Embryonic facial prominence (tissue), 1 donor: ENCODE results near the gene DNAJB6.
"Not testable (repeated sequence)": the region's sequence is repeated elsewhere in the genome, so short reads cannot be mapped to it uniquely, and the experiment has no call there.

Source experiments
- DNase-seq: peaks from one replicate; pipeline ENCODE4 v3.0.0-alpha.2; 2016; ENCODE audit errors: extremely low spot score

DNAJB6 gene

GRCh38 chr7:157323401-157323800, 13.4 kb upstream of the DNAJB6 start:
- no peak for DNase-seq

DNA sequence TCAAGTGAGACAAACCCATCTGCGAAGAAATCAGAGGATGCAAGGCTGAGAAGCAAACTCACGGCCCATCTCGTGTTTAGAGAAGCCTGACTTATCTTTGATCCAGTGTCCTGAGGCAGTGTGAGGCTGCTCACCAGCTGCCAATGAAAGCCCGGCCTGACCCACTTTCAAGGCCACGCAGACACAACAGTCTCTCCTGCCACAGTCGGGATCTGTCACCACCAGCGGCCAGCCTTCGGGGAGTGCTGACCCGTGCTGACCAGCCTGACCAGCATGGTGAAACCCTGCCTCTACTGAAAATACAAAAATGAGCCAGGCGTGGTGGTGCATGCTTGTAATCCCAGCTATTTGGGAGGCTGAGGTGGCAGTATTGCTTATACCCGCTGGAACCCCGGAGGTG, 7.4 kb upstream of the DNAJB6 start:
- no peak for DNase-seq

DNA sequence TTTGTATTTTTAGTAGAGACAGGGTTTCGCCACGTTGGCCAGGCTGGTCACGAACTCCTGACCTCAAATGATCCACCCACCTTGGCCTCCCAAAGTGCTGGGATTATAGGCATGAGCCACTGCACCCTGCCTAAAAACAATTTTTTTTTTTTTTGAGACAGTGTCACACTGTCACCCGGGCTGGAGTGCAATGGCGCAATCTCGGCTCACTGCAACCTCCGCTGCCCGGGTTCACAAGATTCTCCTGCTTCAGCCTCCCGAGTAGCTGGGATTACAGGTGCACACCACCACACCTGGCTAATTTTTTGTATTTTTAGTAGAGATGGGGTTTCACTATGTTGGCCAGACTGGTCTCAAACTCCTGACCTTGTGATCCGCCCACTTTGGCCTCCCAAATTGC, 6.2 kb upstream of the DNAJB6 start:
- not testable (repeated sequence) for DNase-seq

DNA sequence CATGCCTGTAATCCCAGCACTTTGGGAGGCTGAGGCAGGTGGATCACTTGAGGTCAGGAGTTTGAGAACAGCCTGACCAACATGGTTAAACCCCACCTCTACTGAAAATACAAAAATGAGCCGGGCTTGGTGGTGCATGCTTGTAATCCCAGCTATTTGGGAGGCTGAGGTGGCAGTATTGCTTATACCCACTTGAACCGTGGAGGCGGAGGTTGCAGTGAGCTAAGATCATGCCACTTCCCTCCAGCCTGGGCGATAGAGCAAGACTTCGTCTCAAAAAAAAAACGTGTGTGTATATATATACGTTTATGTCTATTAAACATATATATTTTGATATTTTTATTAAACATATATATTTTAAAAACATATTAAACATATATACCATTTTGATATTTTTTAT, 5.8 kb upstream of the DNAJB6 start:
- DNase-seq = not testable (repeated sequence)

DNA sequence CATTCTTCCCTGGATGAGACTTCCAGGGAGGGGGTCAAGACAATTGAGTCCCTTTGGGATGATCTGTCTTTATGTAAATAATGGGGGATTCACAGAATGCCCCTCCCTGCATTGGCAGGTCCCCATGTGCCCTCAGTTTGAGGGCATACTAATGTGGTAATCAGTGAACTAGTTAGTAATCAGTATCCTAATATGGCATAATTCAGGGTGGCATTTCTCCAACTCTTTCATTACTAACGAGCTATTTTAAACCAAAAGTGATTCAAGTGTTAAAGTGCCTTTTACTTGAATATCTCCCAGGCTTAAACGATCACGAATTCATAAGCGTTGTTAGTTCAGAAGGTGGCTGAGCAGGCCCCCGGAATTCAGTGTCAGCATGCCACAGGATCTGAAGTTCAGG, 1.6 kb upstream of the DNAJB6 start:
- DNase-seq = no peak

GRCh38 chr7:157335991-157336382, 817 bp upstream of the DNAJB6 start:
- no peak for DNase-seq

DNA sequence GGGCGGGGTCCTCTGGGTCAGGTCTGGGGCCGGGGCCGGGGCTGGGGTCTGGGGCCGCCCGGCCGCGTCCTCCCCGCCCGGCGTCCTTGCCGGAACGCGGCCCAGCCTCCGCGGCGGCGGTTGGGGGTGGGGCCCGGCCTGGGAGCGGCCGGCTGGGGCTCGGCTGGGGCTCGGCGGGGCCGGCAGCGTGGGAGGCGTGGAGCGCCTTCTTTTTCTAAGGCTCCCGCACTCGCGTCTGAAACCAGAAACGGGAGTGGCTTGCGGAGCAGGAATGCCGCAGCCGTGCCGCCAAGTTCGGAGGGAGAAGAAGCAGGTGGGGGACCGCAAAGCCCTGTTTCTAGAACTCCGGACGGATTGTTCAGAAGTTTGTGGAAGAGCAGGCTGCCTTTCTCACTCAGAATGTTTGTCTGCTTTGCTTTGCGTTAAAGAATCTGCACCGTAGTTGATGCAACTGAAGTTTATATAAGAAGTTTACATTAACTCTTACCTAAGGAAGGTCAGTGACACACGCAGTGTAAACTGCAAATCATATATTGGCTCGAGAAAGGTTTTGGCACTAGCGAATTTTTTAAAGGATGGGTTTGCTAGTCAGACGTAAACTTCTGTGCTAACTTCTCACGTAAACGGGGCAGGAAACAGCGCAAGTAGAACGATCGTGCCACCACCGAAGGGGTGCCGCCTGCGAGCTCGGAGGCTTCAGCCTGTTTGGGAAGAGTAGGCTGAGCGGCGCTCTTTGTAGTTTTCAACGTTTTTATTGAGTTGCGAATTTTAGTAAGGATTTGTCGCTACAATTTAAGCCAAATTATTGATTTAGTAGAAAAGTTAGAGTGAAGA, 729 bp downstream of the DNAJB6 start:
- DNase-seq = peak; percentile 43

DNA sequence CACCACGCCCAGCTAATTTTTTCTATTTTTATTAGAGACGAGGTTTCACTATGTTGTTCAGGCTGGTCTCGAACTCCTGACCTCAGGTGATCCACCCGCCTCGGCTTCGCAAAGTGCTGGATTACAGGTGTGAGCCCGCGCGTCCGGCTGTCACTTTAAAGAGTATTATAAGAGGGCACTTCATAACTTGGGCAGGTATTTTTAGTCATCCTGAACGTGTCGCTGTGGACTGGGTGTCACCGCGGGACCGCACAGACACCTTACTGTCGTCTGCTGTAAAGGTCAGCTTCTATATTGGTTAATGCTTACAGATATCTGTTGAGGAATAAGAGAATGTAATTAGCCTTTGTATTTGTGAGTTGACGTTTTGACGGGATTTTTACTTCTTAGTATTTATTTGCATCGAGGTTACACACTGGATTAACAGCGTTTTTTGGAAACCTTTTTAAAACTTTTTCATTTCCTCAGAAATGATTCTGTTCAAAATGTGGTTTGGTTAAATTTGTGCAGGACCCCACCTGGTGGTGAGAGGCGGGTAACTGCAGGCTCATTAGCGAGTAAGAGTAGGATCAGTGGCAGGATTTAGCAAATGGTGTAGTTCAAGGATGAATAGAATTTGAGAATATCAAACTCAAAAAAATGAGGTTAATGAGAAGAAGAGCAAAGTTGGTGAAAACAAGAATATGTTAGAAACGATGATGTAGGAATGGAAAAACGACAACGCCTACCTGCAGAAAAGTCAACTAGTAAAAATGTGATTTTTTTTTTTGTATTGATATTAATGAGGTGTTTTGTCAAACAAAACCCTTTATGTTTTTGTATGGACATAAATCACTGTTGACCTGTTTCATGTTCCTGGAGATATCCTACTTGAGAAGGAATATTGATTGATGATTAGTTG, 3.2 kb downstream of the DNAJB6 start:
- DNase-seq = peak; percentile 47

DNA sequence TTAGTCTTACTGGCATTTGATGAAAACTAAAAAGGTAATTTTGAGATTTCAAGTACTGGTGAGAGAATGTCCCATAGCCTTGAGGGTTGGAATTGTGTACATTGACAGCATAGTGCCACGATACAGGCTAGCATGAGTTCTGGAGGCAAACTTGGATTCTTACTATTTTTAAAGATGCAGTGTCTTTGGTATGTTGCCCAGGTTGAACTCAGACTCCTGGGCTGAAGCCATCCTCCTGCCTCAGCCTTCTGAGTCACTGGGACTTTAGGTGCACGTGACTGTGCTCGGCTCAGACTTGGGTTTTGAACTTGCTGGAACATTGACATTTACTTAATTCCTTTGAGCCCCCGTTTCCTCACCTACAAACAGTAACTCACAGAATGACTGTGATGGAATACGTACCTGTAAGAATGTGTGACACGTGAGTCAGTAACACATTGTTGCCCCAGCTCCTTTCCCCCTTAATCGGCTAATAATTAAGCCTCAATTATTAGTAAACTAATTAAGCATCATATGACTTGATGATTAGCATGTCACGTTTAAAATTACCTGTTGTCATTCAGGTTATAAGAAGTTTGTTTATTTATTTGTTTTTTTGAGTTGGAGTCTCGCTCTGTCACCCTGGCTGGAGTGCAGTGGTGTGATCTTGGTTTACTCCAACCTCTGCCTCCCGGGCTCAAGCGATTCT, 10.6 kb downstream of the DNAJB6 start:
- no peak for DNase-seq

DNA sequence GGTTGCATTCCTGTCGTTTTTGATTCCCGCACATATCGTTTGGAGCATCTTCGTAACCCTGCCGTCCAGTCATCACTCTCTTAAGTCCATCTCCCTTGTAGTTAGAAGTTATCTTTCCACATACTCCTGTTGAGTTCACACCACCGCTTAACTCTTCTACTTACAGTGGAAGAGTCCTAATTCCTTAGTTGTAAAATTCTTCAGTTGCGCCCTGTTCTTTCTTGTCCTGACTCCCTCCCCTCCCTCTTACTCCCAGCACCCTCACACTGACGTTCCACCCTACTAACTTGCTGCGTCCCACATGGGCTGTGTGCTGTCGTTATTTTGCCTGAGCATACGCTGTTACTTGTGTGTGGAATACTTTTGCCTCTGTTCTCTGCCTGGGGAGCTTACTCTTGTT, 11.7 kb downstream of the DNAJB6 start:
- no peak for DNase-seq

GRCh38 chr7:157352516-157352915, 15.7 kb downstream of the DNAJB6 start:
- no peak for DNase-seq

DNA sequence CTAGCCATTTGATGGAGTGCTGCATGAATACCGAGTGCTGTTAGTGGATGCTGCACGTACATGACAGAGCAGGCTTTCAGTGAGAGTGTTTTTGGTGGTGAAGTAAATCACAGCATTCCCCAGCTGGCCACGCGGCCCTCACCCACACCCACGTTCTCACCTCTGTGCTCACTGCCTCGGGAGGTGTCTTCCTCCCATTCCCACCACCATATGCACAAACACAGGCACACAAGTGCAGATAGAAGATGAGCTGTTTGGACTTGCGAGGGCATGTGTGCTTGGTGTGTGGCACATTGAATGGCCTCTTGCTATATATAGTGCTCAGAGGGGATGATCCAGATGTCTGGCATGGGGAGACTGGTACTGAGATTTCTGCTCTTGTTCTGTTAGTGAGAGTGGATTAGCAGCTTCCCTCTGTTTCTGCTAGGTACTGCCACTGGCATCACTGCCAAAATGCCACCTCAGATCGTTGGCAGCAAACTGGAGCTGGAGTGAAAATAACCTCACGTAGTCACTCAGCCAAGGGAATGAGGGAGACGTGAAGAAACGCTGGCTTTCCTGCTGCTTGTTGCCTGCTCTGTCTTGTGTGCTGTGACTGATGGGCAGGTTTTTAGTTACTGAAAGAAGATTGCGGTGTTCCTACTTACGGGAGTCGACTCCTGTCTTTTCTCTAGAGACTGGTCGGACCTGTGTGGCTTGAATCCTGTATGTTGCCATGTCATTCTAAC, 19.1 kb downstream of the DNAJB6 start:
- peak; percentile 27 for DNase-seq

DNA sequence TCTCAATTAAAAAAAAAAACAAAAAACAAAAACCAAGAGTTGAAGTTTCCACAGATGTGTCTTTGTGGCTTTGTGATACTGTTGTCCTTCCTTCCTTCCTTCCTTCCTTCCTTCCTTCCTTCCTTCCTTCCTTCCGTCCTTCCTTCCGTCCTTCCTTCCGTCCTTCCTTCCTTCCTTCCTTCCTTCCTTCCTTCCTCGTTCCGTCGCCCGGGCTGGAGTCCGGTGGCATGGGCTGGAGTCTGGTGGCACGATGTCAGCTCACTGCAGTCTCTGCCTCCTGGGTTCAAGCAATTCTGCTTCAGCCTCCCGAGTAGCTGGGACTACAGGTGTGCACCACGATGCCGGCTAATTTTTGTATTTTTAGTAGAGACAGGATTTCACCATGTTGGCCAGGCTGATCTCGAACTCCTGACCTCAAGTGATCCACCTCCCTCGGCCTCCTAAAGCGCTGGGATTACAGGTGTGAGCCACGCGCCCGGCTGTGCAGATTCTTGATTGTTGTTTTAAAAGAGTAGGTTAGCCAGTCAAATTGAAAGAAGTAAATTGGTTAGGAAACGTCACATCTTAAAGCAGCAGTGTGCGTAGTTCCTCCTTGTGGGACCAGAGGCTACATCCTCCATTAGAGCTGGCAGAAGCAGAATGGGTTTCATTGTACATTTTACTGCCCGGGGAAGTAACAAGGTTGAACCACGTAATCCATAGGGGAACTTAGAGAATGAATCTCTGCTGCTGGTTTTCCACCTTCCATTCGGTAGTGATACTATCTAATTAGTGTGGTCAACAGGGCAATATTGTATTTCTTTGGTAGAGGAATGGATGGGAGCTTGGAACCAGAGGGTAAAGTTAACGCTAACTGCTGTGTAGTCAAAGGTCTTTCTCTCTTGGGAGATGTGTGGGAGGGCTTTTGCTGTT, 20.6 kb downstream of the DNAJB6 start:
- DNase-seq = no peak

DNA sequence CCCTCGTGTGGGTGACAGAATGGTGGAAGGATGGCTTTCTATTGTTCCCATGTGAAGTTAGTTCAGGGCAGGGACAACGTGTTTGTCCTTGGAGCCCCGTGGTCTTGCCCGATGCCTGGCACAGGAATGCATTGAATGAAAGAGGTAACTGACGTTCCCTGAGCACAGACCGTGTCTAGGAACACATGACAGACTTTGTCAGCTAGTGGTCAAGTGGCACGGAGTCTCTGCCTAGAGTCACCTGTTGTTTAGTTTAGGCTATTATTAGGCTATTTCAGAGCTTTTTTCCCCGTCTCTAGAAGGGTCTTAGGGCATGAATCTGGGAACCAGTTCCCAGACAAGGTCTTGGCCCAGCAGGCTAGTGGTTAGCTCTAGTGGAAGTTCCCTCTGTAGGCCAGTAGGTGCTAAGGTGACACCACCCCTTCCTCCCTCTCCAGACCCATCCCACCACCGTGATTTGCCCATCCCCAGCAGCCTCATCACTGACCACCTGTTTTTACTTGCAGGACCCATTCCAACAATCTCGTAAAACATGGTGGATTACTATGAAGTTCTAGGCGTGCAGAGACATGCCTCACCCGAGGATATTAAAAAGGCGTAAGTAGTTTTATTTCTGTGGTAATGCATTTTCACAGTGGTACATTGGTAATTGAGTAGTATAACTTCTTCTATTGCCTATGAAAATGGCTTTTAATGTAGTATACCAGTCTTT, 21.4 kb downstream of the DNAJB6 start:
- DNase-seq = no peak

DNA sequence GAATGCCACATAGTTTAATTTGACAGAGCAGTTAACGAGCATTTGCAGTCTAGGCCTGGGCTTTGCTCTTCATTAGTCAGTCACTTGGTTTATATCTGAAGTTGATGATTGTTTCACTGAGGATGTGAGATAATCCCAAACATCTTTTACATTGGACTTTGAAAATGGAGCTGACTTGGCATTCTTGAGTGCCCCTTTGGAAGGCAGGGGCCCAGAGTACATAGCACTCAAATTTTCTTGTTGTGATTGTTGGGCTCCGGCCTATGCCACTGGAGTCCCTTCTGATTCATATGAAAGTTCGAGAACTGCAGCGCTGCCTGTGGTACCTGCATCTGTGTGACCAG, 21.9 kb downstream of the DNAJB6 start:
- no peak for DNase-seq

- DNase-seq = no peak
Measured at GRCh38 chr7:157359581-157359980, 22.8 kb downstream of the DNAJB6 start.

DNA sequence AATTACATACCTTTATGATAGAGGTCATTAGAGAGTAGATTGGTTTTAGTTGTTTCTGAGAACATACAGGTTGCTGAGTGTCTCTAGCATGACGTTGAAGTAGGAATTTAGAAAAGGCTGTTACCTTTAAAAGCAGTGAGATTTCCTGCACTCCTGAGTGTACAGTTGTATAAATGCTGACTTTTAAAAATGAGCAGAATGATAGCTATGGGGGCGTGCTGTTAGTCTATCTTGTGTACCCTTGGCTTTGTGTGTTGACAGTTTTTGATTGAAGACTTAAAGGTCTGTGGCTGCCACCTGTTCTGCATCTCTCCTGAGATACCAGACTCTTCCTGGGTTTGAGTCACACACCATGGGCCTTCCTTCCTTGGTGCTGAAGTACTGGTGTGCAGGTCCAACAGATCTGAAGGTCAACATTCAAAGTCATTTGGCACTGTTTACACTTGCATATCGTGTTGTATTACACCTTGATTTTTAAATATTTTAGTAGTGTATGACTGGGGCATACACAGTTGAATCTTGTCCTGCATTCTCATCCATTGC, 23.8 kb downstream of the DNAJB6 start:
- DNase-seq = no peak

DNA sequence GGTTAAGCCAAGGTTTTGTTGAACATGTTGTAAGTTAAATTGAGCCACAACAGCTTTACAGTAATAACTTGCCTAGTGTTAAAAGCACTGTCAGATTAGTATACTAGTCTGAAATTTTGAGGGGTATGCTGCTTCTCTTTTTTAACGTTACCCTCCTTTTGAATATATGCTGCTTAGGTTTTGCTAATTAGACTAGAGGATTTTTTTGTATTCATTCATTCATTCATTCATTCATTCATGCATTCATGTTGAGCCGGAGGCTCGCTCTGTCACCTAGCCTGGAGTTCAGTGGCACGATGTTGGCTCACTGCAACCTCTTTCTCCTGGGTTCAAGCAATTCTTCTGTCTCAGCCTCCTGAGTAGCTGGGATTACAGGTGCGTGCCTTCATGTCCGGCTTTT, 24.7 kb downstream of the DNAJB6 start:
- DNase-seq = no peak

- DNase-seq = no peak
Measured at GRCh38 chr7:157362729-157363128, 25.9 kb downstream of the DNAJB6 start.

DNA sequence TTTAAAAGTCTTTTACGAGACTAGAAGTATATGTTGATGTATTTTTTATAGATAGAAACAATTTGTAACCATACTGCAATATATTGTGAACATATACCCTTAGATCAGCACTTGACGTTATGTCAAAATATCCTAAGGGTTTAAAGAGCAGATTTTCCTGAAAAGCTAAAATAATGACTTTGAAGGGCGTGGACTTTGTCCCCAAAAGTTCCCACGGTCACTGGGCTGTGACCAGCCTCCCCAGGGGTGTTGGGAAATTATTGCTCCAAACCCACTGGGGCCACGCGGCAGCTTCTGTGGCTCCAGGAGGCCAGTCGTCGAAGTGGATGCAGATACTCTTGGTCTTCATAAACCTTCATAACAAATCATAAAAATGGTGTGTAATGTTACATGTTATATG, 29.9 kb downstream of the DNAJB6 start:
- no peak for DNase-seq
